Measurements from ENCODE around the gene CDH4.

Gene CDH4

DNA sequence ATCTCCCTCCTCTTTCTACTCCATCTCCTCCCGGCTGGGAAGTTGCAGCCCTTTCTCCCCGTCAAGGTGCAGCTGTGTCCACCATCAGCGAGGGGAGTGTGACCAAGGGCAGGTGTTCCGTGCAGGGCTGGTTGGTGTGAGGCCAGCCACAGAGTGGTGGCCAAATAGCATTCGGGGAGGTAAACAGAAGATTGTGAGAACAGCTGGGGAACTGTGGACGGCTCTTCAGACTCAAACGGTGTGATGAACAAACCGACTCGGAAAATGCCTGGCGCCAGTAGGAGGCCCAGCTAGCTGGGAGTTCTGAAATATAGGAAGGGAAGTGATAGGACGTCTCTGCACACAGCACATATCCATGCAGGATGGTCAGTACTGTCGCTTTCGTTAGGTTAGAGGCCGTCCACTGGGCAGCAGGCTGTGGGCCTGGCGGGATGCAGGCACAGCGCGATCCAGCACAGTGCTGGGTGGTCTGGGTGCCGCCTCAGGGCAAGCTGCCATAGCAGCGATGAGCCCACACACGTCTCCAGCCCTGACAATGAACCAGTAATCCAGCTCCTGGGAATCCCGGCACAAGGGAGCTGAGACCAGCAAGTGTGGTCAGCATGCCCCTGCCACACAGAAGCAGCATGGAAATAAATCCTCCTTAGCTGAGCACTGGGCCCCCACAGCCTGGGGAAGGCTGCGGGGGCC is 555.6 kb downstream of the CDH4 start:
- Mint-ChIP-seq H3K4me1 (no peaks in the 10 kb centered on the region), H3K9me3 (no peaks in the 10 kb centered on the region), H3K4me3 (no peak overlapping the region), H3K36me3 (no peaks in the 10 kb centered on the region), H3K27me3 (peaks cover 2% of the 10 kb centered on the region), H3K27ac (no peak overlapping the region)

DNA sequence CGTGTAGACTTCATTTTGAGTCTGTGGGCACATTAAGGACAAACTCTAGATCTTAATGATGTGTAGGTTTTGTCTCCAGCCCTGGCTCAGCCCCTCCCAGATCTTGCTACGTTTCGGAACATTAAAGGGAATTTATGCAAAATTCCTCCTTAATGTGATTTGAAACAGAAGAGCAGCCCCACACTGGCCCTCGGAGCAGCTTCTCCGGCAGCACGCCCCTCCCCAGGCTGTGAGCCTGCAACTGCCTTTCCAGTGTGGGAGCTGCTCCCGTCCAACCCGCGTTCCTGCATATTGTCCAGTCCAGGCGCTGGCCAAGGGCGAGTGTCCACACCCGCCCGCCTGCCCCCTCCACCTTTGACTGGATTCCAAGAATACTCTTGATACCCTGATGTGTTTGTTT is 556.4 kb downstream of the CDH4 start:
- Mint-ChIP-seq H3K27me3 (peaks cover 2% of the 10 kb centered on the region), H3K4me1 (no peaks in the 10 kb centered on the region), H3K27ac (no peak overlapping the region), H3K4me3 (no peak overlapping the region), H3K36me3 (no peaks in the 10 kb centered on the region), H3K9me3 (no peaks in the 10 kb centered on the region)

DNA sequence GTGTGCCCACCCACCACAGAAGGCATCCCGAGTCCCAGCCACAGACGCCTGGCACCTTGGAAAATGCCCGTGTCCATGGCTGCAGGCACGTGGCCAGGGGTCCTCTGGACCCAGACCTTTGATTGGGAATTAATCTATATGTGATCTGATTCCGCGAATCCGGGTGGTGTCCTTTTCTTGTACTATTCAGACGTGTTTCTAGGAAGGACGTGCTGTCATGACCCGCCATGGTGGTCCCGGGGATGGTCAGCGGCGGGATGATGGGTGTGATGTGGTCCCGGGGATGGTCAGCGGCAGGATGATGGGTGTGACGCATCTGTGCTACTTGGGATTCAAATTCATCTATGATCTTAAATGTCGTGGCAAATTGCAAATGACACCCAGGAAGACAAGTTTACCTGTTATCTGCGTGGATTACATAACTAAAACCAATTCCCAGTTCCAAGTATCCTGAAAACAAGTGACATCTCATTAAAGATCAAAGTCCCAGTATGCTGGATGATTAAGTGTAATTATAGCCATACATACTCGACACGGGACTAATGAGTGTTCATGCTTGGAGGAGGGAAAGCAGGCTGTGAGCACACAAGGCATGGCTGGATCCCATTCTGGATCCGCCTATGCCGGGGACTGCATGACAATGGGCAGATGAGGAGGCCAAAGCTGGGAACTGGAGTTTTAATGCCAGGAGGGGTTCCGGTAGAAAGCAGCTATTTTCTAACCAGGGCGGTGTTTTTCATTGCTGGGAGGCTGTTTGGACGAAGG is 557.1 kb downstream of the CDH4 start:
- Mint-ChIP-seq H3K27me3 (peaks cover 2% of the 10 kb centered on the region), H3K9me3 (no peaks in the 10 kb centered on the region), H3K27ac (no peak overlapping the region), H3K4me3 (no peak overlapping the region), H3K4me1 (no peaks in the 10 kb centered on the region), H3K36me3 (no peaks in the 10 kb centered on the region)

DNA sequence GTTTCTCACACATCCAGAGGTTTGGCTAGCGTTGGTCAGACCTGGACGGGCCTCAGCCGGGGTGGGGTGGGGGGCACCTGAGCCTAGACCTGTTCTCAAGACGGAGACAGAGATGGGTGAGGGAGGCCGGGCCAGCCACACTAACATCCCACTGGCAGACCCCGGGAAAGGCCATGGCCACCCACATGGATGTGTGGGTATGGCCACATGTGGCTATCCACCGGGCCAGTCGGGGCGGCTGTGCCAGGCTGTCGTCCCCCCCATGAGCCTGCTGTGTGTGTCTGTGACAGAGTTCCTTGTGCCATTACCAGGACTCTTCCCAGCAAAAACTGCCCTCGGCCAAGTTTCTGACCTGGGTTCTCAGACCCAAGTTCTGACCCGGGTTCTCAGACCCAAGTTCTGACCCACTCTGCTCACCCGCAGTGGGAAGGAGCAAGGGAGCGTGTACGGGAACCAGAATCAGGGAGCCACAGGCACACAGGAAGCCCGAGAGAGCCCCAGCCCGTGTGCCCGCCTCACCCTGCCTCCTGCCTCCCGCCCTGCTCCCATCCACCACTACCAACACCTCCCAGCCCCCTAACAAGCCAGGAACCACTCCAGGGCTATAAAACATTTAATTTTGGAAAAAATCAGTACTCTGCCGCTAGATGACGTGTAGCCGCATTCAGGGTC is 558.1 kb downstream of the CDH4 start:
- Mint-ChIP-seq H3K27me3 (no peaks in the 10 kb centered on the region), H3K4me3 (no peak overlapping the region), H3K36me3 (no peaks in the 10 kb centered on the region), H3K9me3 (no peaks in the 10 kb centered on the region), H3K4me1 (no peaks in the 10 kb centered on the region), H3K27ac (no peak overlapping the region)

DNA sequence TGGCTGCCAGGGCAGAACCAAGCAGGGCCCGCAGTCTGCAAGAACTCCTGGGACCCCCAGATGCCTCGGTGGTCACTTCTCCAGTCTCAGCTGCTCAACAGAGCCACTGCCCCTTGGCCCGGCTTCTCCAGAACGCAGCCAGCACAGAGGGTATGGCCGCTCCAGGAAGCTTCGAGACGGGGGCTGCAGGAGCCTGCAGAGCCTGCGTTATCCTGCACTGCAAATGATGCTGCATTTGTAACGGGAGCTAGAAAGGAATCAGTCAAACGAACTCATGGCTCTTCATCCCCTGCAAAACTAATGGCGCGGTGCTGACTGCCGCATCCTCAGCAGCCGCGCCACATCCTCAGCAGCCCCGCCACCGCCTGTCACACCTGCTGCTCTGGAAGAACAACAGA is 558.7 kb downstream of the CDH4 start:
- Mint-ChIP-seq H3K27ac (no peak overlapping the region), H3K36me3 (no peaks in the 10 kb centered on the region), H3K9me3 (no peaks in the 10 kb centered on the region), H3K27me3 (no peaks in the 10 kb centered on the region), H3K4me3 (no peak overlapping the region), H3K4me1 (no peaks in the 10 kb centered on the region)

DNA sequence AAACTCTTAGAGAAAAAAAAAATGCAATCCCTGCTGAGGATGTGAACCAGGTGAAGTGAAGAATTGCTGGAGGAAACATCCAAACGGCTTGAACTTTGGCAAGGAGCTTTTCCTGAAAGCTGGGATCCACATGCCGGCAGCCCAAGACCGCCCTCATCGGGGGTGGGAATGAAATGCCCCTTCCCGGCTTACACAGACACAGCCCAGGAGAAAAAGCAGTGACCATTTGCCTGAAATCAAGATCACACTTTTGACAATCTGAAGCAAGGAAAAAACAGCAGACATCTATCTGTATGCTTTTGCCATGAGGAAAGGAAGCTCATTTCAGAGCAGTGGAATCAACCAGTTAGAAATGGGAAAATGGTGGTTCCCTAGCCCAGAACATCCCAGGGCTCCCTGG is 559.1 kb downstream of the CDH4 start:
- no peak overlapping the region for H3K27ac Mint-ChIP-seq
- H3K4me1 Mint-ChIP-seq, result no peaks in the 10 kb centered on the region
- H3K36me3 Mint-ChIP-seq, result no peaks in the 10 kb centered on the region
- H3K9me3 Mint-ChIP-seq, result no peaks in the 10 kb centered on the region
- no peaks in the 10 kb centered on the region for H3K27me3 Mint-ChIP-seq
- H3K4me3 Mint-ChIP-seq, result no peak overlapping the region

DNA sequence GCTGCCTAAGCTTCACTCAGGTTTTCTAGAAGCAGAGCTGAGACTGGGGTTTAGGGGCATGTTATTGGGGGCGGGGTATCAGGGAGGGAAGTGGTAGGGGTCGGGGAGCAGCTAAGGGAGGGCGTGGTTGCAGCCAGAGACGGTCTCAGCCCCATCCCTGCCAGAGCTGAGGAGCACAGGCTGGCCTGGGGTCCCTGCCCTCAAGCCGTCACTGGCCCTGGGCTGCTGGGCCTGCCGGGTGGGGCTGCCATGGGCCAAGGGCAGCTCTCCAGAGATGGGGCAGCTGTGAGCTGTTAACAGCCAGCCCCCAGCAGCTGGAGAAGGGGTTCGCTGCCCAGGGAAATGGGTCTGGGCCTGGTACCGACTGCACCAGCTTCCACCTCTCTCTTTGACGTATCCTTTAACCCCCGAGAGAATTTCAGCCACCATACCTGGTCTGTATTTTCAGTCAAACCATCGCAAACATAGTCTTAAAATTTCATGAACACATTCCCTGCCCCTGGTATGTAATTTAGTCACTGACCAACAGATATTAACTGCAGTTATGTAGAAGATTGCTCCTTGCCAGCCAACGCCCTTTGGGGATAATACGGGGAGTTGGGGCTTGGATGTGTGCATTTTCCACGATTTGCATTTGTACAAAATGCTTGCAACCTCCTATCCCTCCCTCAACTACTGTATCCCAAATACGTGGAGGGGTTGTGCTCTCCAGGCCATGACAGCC is 560.2 kb downstream of the CDH4 start:
- H3K27me3 Mint-ChIP-seq, result no peaks in the 10 kb centered on the region
- no peaks in the 10 kb centered on the region for H3K4me1 Mint-ChIP-seq
- no peak overlapping the region for H3K4me3 Mint-ChIP-seq
- no peaks in the 10 kb centered on the region for H3K9me3 Mint-ChIP-seq
- no peaks in the 10 kb centered on the region for H3K36me3 Mint-ChIP-seq
- no peak overlapping the region for H3K27ac Mint-ChIP-seq

DNA sequence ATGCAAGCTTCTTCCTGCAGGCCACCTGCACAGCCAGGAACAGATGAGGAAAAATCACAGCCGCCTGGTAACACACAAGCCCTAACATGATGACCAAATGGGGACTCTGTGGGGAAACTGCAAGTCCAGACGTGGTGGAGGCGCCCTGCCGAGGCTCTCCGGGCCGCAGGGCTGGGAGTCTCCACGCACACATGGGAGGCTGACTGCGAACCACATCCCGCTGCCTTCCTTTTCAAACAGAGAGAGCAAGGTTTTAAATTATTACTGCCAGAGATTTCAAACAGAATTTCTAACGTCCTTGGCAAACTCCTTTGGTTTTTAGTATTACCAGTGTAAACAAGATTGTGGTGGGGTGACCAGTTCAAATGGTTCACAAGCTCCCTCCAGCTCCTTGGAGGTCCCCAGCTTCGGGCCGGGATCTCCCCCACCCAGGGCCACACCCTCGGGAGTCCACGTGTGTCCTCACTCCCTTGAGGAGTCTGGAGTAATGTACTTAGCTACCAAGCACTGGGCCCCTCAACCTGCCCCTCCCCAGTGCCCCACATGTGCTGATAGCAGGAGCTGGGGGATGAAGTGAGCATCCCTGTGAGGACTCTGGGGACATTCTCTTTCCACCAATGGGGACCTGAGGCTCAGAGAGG is 560.9 kb downstream of the CDH4 start:
- Mint-ChIP-seq H3K27ac (no peak overlapping the region), H3K27me3 (no peaks in the 10 kb centered on the region), H3K4me3 (no peak overlapping the region), H3K9me3 (no peaks in the 10 kb centered on the region), H3K4me1 (no peaks in the 10 kb centered on the region), H3K36me3 (no peaks in the 10 kb centered on the region)

DNA sequence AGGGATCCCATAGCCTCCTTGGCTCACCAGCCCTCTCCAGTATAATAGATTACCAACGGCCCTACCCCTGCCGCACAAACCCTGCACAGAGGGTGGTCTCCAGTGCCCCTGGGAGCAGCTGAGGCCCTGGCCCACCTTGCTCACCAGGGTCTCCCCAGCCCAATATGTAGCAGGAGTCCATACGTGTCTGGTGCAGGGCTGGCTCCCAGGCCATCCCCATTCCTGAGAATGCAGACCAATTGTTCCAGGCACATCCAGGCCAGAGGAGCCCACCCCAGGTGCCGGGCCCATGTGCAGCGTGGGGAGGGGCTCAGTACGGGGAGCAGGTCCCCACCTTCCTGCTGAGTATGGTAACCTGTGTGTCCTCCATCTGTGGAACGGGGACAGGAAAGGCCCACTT is 561.7 kb downstream of the CDH4 start:
- Mint-ChIP-seq H3K27ac (no peak overlapping the region), H3K27me3 (no peaks in the 10 kb centered on the region), H3K4me3 (no peak overlapping the region), H3K4me1 (no peaks in the 10 kb centered on the region), H3K36me3 (no peaks in the 10 kb centered on the region), H3K9me3 (no peaks in the 10 kb centered on the region)

DNA sequence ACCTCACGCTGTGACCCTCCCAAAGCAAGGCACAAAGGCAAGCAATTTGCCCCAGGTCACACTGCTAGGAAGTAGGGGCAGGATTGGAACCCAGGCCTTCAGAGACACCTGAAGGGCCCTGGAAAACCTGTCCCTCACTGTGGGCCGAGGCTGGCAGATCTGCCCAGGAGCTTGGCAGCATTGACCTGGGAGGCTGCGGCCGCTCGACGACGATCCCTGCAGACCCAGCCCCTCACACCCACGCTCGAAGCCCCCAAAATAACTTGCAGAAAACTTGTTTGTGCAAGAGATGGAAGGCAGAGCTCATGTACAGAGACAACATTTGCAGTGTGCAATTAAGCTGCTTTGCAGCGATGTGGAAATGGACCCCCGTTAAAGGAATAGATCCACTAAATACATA is 562.2 kb downstream of the CDH4 start:
- Mint-ChIP-seq H3K4me1 (no peaks in the 10 kb centered on the region), H3K4me3 (no peak overlapping the region), H3K9me3 (no peaks in the 10 kb centered on the region), H3K27ac (no peak overlapping the region), H3K27me3 (no peaks in the 10 kb centered on the region), H3K36me3 (no peaks in the 10 kb centered on the region)

DNA sequence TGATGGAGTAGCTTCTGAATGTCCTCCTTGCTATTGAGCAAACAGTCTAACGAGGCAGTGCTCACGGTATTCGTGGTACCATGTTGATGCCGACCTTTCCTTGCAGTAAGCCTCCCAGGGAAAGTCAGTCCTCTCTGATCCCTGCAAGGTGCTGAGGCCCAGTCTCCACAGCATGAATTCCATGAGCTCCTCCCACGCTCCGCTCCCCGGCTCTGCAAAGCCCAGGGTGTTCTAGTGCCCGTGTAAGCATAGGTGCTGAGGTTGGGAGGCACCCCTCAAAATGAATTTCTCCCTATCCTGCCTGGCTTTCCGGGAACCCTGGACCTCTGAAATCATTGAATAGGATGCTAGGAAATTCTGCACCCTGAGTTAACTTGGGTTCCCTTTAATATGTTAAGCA is 562.7 kb downstream of the CDH4 start:
- Mint-ChIP-seq H3K27ac (no peak overlapping the region), H3K27me3 (no peaks in the 10 kb centered on the region), H3K4me1 (no peaks in the 10 kb centered on the region), H3K4me3 (no peak overlapping the region), H3K9me3 (no peaks in the 10 kb centered on the region), H3K36me3 (no peaks in the 10 kb centered on the region)

DNA sequence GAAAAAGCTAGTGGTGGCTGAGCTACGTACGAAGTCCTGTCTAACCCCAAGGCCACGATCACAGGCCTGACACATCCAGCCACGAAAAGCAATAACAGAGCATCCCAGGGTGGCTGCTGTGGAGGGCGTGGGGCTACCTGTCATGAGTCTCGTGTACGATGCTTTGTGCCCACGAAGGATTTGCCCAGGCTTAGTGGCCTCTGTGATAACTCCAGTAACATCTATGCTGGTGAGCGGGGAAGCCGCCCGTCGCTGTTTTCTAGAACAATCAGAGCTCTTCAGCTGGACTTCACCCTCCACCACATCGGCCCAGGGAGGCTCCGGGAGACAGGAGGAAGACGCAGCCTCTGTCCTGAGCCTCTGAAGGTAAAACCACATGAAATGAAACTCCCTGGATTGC is 563.1 kb downstream of the CDH4 start:
- H3K27me3 Mint-ChIP-seq, result no peaks in the 10 kb centered on the region
- H3K4me1 Mint-ChIP-seq, result no peaks in the 10 kb centered on the region
- H3K36me3 Mint-ChIP-seq, result no peaks in the 10 kb centered on the region
- no peaks in the 10 kb centered on the region for H3K9me3 Mint-ChIP-seq
- H3K27ac Mint-ChIP-seq, result no peak overlapping the region
- H3K4me3 Mint-ChIP-seq, result no peak overlapping the region

DNA sequence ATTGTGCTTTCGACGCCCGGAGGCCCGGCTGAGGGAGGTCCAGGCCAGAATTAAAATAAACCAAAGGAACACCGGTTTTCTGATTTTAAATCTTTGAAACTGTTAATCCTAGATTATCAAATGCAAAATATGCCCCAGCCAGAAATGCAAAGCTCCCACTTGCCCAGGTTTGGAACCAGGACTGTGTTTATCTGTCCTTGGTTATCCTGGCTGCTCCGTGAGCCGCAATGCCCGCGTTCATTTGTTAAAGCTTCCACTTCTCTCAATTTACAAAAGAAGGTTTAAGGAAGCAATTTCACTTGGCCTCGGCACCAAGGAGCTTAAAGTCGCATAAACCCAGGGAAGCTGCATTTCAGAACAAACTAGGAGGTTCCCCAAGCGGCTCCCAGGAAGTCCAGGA is 563.6 kb downstream of the CDH4 start:
- no peaks in the 10 kb centered on the region for H3K27me3 Mint-ChIP-seq
- H3K4me3 Mint-ChIP-seq, result no peak overlapping the region
- H3K36me3 Mint-ChIP-seq, result no peaks in the 10 kb centered on the region
- H3K4me1 Mint-ChIP-seq, result no peaks in the 10 kb centered on the region
- no peak overlapping the region for H3K27ac Mint-ChIP-seq
- H3K9me3 Mint-ChIP-seq, result no peaks in the 10 kb centered on the region

DNA sequence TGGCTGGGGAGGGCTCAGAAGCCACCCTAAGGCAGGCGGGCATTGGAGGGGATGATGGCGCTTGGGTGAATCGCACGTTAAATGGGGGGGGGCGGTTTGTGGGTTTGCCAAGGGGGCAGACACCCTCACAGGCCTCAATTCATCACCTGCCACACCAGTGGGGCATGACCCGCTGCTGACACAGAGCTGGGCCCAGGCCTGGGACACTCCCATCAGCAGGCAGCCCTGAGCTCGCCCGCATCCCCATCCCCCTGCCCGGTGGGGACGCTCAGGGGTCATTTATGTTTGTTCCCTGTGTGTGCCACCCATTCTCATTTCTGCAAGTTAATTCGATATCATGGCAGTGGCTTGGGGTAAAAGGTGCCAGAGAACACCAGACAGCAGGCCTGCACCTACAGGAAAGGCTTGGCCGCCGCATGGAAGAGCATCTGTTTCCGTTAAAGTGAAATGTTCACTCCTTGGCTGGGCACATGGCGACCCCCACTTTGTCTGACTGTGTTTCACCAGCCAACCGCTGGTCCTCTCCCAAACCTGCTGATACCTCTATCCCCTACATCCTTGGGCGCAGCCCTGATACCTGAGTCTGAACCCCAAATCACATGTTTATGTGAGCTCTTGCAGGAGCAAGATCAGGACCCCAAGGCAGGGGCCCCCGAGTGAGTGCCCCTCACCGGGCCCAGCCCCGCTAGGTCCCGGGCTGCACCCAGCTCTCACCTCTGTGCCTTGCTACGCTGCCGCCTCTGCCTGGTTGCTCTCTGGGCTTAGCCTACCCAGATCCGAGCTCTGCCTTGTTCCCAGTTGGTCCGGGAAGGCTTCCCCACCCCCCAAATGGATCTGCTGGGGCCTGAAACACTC is 564.8 kb downstream of the CDH4 start:
- Mint-ChIP-seq H3K27ac (no peak overlapping the region), H3K27me3 (no peaks in the 10 kb centered on the region), H3K9me3 (no peaks in the 10 kb centered on the region)

DNA sequence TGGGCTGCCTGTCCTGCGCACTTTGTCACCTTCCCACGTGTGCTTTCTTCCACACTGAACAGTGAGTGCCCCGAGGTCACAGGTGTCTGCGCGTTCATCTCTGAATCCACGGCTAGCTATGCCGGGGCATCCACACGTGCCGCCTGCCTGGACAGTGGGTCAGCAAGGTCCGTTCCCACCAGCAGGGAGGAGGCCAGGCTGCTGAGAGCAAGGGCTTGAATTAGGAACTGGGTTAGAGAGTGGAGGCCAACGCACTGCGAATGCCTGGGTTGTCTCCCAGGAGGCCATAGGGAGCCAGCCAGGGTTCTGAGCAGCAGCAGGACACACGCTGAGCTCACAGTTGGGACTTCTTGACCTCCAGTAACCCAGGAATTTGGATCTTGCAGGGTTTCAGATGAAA is 565.5 kb downstream of the CDH4 start:
- Mint-ChIP-seq H3K27ac (no peak overlapping the region), H3K36me3 (no peaks in the 10 kb centered on the region), H3K27me3 (no peaks in the 10 kb centered on the region), H3K9me3 (peaks cover 5% of the 10 kb centered on the region), H3K4me3 (no peak overlapping the region), H3K4me1 (no peaks in the 10 kb centered on the region)

More for the DNA sequence above, 564.8 kb downstream of the CDH4 start:
- Mint-ChIP-seq H3K4me1 (no peaks in the 10 kb centered on the region), H3K36me3 (no peaks in the 10 kb centered on the region), H3K4me3 (no peak overlapping the region)
